Panc1 (cell line): ENCODE measurements around the gene FAAP20.

ENCODE experiments used
- POLR2AphosphoS5 ChIP-seq: IDR thresholded peaks from 2 replicates; pipeline ENCODE4 v1.6.1; 2012; ENCODE audit warnings: mild to moderate bottlenecking, low read depth, low read length, moderate library complexity
- TF ChIP-seq, protein P1 (sequence below), 2 experiments: IDR thresholded peaks; 2 replicates each; pipeline ENCODE4 v1.6.1; 2011 to 2012; ENCODE audit warnings: low read depth in 2 of 2, control low read depth in 1 of 2, low read length in 1 of 2, mild to moderate bottlenecking in 1 of 2, moderate library complexity in 1 of 2; ENCODE audit not compliant: insufficient read depth in 1 of 2
- TF ChIP-seq, protein P2 (sequence below): fragments of 450-650 bp; IDR thresholded peaks from 2 replicates; pipeline ENCODE4 v1.5.1; 2017; ENCODE audit warnings: mild to moderate bottlenecking

DNA sequence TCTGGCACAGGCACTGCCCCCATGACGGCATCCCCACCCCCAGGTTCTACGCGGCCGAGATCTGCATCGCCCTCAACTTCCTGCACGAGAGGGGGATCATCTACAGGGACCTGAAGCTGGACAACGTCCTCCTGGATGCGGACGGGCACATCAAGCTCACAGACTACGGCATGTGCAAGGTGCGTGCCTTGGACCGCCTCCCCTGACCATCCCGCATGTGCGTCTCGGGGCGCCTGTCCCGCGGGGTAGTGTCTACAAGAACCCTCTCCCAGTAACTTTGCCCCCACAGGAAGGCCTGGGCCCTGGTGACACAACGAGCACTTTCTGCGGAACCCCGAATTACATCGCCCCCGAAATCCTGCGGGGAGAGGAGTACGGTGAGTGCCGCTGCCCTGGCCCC is 22.6 kb downstream of the FAAP20 start:
- TF ChIP-seq, protein P1, sequence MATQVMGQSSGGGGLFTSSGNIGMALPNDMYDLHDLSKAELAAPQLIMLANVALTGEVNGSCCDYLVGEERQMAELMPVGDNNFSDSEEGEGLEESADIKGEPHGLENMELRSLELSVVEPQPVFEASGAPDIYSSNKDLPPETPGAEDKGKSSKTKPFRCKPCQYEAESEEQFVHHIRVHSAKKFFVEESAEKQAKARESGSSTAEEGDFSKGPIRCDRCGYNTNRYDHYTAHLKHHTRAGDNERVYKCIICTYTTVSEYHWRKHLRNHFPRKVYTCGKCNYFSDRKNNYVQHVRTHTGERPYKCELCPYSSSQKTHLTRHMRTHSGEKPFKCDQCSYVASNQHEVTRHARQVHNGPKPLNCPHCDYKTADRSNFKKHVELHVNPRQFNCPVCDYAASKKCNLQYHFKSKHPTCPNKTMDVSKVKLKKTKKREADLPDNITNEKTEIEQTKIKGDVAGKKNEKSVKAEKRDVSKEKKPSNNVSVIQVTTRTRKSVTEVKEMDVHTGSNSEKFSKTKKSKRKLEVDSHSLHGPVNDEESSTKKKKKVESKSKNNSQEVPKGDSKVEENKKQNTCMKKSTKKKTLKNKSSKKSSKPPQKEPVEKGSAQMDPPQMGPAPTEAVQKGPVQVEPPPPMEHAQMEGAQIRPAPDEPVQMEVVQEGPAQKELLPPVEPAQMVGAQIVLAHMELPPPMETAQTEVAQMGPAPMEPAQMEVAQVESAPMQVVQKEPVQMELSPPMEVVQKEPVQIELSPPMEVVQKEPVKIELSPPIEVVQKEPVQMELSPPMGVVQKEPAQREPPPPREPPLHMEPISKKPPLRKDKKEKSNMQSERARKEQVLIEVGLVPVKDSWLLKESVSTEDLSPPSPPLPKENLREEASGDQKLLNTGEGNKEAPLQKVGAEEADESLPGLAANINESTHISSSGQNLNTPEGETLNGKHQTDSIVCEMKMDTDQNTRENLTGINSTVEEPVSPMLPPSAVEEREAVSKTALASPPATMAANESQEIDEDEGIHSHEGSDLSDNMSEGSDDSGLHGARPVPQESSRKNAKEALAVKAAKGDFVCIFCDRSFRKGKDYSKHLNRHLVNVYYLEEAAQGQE (IDR thresholded peaks at IDR 0.05; ENCODE audit: insufficient read depth in 1 of 2, low read depth in 2 of 2, low read length in 1 of 2): no peak
- TF ChIP-seq, protein P2, sequence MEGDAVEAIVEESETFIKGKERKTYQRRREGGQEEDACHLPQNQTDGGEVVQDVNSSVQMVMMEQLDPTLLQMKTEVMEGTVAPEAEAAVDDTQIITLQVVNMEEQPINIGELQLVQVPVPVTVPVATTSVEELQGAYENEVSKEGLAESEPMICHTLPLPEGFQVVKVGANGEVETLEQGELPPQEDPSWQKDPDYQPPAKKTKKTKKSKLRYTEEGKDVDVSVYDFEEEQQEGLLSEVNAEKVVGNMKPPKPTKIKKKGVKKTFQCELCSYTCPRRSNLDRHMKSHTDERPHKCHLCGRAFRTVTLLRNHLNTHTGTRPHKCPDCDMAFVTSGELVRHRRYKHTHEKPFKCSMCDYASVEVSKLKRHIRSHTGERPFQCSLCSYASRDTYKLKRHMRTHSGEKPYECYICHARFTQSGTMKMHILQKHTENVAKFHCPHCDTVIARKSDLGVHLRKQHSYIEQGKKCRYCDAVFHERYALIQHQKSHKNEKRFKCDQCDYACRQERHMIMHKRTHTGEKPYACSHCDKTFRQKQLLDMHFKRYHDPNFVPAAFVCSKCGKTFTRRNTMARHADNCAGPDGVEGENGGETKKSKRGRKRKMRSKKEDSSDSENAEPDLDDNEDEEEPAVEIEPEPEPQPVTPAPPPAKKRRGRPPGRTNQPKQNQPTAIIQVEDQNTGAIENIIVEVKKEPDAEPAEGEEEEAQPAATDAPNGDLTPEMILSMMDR: no peak
- TF ChIP-seq POLR2AphosphoS5: no peak
